Ecto neural progenitor cell (in vitro differentiated cells): ENCODE results near the gene PKN1.

Experiments
- DNase-seq: peaks from one replicate; pipeline ENCODE4 v3.0.0-alpha.2; 2018; ENCODE audit warnings: low spot score

The PKN1 gene

DNA sequence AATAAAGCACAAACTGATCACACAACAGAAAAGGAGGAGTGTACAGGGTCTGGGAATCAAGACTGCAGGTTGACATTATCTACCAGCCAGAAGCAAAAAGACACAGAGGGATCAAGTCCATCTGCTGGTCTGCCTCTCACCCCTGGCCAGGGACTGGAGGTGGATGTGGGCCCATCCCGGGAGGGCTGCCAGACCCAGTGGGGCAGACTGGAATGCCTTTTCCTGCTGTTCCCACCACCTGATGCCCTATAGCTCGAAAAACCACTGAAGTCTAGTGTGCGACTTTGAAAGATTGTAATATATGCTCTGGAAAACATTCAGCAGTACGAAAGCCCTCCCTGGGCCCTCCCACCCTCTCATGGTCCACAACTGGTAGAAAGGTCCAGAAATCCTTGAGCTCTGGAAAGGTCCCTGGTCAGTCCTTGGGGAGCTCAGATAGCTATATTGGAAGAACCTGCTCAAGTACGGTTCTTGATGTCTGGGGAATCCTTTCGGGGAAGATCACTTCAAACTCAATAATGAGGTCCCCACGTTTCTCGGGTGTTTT, 82.5 kb downstream of the PKN1 start:
- DNase-seq = no peak

DNA sequence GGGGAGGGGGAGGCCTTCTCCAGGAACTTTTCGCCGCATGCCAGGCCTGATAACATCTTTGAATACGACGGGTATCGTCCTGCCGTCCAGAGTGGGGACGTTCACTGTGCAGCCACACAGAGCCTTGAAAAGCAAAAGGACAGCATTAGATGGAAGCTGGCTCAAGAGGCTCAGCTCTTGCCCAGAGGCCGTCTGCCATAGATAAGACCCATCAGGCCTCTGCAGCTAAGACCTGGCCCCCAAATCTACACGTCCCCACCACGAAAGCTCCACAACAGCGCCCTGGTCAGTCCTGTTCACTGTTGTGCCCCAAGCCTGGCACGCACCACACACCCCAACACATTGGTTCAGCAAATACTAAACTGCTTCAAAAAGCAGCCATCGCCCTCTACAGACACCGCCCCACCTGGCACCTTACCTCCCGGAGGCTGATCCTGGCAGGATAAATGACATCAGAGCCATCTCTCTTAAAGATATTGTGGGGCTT, 83.0 kb downstream of the PKN1 start:
- DNase-seq = no peak

DNA sequence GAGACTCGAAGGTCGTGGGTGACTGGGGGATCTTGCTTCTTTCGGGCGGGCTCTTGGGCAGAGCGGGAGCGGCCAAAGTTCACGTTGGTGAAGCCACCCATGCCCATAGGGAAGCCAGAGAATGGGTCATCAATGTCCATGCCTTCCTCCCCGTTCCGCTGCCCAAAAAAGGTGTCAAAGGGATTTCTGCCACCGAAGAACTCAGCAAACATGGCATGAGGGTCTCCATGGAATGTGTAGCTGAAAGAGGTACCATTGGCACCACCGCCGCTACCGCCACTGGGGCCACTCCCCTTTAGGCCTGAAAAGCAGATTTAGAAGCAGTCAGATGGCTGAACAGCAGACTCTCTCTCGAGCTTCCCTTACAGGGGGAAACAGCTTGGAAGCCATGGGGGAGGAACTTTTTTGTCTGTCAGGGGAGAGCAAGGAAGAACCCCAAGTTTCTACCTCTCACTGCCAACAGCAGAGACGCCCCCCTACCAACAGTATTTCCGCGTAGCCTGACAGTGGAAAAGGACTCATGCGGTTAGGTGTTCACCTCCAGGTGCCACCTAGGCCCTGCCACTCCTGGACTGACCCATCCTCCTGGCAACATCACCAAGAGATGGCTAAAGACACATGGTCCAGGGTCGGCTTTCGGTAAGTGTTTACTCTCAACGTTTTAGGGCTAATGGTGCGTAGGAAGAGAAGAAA, 83.8 kb downstream of the PKN1 start:
- DNase-seq = no peak

DNA sequence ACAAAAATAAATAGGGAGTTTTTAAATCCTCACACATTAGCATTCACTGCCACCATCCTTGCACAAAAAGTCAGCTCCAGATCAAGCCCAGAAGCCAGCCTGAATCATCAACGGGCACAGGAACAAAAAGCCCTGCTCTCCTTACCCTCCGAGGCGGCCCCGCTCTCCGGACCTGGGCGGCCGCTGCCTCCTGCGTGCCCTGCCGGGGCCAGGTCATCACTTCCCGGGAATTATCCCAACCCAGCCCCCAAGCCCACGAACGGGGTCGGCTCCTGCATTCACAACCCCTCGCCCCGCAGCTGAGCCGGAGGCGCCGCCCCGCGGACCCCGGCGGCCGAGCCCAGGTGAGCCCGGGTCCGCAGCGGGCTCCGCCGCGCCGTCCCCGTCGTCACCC, 84.3 kb downstream of the PKN1 start:
- no peak for DNase-seq

DNA sequence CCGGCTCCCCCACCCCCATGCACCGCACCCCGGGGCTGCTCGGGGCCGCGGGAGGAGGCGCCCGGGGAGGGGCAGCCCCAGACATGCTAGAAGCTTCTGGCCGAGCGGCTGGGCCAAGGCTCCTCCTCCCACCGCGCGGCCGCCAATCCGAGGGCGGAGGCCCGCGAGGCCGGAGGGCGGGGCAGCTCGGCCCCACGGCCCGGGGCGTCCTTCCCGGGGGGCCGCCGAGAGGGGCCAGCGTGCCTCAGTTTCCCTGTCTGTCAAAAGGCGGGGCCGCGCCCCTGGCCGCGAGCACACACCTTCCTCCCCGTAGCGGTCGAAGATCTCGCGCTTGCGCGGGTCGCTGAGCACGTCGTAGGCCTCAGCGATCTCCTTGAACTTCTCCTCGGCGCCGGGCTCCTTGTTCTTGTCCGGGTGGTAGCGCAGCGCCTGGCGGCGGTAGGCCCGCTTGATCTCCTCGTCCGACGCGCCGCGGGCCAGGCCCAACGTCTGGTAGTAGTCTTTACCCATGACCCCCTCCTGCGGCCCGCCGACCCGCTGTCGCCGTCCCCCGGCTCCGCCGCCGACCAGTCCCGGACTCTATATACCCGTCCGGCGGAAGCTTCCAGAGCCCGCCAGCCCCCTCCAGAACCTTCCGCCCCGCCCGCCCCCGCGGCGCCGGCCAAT, 84.9 kb downstream of the PKN1 start, which contains the start of gene DNAJB1:
Gene DNAJB1 (minus strand): TSS at position 558 of the 666 bp plus-strand sequence. CDS start 48 bp downstream, at position 510.
- no peak for DNase-seq

DNA sequence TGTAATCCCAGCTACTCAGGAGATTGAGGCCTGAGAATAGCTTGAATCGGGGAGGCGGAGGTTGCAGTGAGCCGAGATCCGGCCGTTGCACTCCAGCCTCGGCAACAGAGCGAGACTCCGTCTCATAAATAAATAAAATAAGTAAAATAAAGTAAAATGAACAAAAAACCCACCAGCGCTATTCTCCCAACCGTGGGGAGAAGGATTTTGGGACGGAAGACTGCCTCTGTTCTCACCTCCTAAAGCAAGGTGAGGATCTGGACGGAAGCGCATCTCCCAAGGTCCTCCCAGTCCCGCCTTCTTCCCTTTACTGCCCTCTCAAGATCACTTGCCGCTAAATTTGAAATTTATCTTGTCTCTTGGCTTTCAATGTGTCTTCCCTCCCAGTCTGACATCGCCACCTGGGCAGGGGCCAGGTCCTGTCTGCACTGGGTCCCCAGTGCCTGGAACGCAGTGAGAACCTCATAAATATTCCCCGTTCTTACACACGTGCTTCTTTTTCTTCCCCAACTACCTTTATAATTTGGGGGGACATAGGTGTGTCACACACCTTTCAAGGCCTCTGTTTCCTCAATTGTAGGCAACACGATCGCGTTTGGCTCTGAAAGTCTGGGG, 86.2 kb downstream of the PKN1 start:
- DNase-seq = no peak

DNA sequence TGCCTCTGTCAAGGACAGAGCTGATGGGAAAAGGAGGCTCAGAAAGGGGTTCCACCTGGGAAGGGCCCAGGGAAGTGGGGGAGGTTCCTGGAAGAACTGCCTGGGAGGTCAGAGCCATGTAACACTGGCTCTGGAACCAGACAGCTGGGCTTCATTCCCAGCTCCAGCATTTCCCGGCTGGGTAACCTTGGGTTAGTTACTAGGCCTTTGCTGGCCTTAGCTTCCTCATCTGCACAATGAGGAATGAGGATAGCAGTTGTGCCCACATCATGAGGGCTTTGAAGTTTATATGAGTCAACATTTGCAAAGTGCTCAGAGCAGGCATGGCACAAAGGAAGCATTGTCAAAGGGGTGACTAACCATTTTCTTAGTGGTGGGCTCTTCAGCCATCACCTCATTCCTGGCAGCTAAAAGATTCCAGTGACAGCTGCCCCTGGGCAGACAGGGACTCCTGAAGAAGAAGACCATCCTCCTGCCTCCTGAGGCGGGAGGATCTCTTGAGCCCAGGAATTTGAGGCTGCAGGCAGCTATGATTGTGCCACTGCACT, 86.8 kb downstream of the PKN1 start:
- no peak for DNase-seq

DNA sequence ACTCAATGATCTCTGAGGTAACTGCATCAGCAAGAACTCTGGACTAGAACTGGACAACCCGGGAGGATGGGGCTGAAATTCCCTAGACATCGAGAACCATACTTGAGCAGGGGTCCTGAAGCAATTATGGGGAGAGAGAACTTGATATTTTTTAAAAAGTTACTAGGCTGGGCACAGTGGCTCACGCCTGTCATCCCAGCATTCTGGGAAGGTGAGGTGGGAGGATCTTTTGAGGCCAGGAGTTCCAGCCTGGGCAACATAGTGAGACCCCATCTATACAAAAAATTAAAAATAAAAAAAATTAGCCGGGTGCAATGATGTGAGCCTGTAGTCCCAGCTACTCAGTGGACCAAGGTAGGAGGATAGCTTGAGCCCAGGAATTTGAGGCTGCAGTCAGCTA, 87.4 kb downstream of the PKN1 start:
- no peak for DNase-seq
